Fibroblast of skin of left biceps (primary cell): ENCODE data around the gene ANKFN1.
A peak's percentile ranks its signal among the peaks of the same experiment; 100 is the strongest.

ENCODE experiments used
- DNase-seq, 2 experiments: peaks; one replicate each; pipeline ENCODE4 v3.0.0-alpha.2; 2013; ENCODE audit warnings: low read depth in 2 of 2

ANKFN1 gene

GRCh38 chr17:56290101-56290801 is 137.0 kb downstream of the ANKFN1 start:
- DNase-seq, result no peak

- no peak for DNase-seq
Measured at GRCh38 chr17:56290802-56291118, 137.5 kb downstream of the ANKFN1 start.

- no peak for DNase-seq
Measured at GRCh38 chr17:56291226-56291805, 138.0 kb downstream of the ANKFN1 start.

- DNase-seq, result peak; percentile 33 to 47
Measured at GRCh38 chr17:56292010-56292409, 138.7 kb downstream of the ANKFN1 start.

- no peak for DNase-seq
Measured at GRCh38 chr17:56292578-56292977, 139.3 kb downstream of the ANKFN1 start.

GRCh38 chr17:56297184-56297583 is 143.9 kb downstream of the ANKFN1 start:
- DNase-seq, result no peak

GRCh38 chr17:56298846-56299245 is 145.6 kb downstream of the ANKFN1 start:
- no peak for DNase-seq

GRCh38 chr17:56300144-56300543 is 146.9 kb downstream of the ANKFN1 start:
- DNase-seq, result no peak

GRCh38 chr17:56305007-56305406 is 151.7 kb downstream of the ANKFN1 start:
- no peak for DNase-seq

- no peak for DNase-seq
Measured at GRCh38 chr17:56309897-56310296, 156.6 kb downstream of the ANKFN1 start.

GRCh38 chr17:56310782-56311181 is 157.5 kb downstream of the ANKFN1 start:
- no peak for DNase-seq

- no peak for DNase-seq
Measured at GRCh38 chr17:56313201-56313600, 159.9 kb downstream of the ANKFN1 start.

GRCh38 chr17:56314026-56314425 is 160.8 kb downstream of the ANKFN1 start:
- no peak for DNase-seq

- DNase-seq, result no peak
Measured at GRCh38 chr17:56314984-56315602, 161.8 kb downstream of the ANKFN1 start.

GRCh38 chr17:56316604-56317003 is 163.3 kb downstream of the ANKFN1 start:
- DNase-seq, result no peak

GRCh38 chr17:56317351-56318208 is 164.3 kb downstream of the ANKFN1 start:
- no peak for DNase-seq

GRCh38 chr17:56319531-56319930 is 166.3 kb downstream of the ANKFN1 start:
- DNase-seq, result peak; percentile 37 to 43

- no peak for DNase-seq
Measured at GRCh38 chr17:56320443-56320842, 167.2 kb downstream of the ANKFN1 start.

- no peak for DNase-seq
Measured at GRCh38 chr17:56322991-56323390, 169.7 kb downstream of the ANKFN1 start.

- no peak for DNase-seq
Measured at GRCh38 chr17:56324676-56325075, 171.4 kb downstream of the ANKFN1 start.

GRCh38 chr17:56325313-56326000 is 172.2 kb downstream of the ANKFN1 start:
- no peak for DNase-seq

- DNase-seq, result no peak
Measured at GRCh38 chr17:56326001-56326359, 172.7 kb downstream of the ANKFN1 start.
